ENCODE results near the gene PLXNB3.

- TF ChIP-seq CTCF (IDR thresholded peaks at IDR 0.05 in 8 of 11, conservative IDR thresholded peaks at IDR 0.05 in 3 of 11) (no peak), POLR2A (IDR thresholded peaks at IDR 0.05) (no peak)
Measured at GRCh38 chrX:153803211-153804099, 39.4 kb downstream of the PLXNB3 start.

Data from spleen (tissue), 7 donors.